Smooth muscle cell of the brain vasculature (primary cell): ENCODE measurements around the gene CDK6.

Experiments
- DNase-seq: peaks from one replicate; pipeline ENCODE4 v3.0.0-alpha.2; 2012; ENCODE audit warnings: low read depth, low spot score

The CDK6 gene

DNA sequence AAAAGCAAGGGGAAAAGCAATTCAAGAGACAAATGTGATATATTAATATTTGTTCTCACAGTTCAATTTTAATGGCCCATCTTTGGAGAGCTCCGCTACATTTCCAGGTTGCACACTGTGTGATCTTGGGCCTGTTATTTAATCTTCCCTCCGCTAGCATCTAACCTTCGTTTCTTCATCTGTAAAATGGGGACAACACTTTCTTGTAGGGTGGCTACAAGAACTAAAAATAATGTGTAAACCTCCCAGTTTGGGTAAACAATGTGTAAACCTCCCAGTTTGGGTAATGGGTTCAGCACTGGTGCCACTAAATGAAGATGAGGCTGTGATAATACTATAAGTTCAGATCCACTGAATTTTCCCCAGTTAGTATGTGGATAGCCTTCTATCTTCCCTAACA is 99.5 kb downstream of the CDK6 start:
- no peak for DNase-seq

DNA sequence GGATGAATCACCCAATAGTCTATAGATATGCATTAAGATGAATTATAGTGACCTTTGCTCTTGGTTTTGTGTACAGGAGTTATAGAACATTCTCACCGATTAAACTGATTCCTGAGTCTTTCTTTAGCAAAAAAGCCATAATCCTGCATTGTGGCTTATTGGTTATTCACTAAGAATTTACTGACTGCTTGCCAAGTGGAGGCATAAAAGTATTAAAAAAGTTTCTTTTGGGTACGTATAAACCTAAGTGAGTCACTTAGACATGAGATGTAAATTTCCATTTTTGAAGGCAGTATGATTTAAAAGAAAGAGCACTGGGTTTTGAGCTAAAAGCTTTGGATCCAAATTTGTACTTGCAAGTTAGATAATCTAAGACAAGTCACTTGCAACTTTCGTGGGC is 100.7 kb downstream of the CDK6 start:
- DNase-seq, result no peak

DNA sequence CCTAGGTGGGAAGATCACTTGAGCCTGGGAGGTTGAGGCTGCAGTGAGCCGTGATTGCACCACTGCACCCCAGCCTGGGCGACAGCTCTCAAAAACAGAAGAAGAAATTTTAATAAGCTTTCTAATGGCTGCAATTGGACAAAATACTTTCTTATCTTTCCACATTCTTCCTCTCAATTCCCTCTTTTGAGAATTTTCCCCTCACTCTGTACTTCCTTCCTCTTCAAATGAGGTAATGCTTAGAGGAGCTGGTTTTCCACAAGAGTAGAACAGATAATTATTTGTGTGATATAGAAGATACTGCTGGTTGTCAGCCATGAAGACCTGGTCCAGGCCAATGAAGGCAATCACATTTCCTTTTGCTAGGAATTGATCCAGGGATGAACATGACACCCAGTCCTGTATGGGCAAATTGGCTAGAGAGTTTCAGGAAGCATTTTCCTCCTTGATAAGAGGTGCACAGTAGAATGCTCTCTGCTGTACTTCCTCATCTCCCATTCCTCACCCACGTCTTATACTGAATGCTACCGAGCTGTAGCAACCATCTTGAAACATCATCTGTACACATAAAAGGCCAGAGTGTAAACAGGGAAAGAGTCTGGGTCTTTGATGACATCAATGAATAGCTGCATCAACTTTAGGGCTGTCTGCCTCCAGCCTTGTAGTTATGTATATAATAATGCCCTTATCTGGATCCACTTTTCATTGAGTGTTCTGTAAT is 103.9 kb downstream of the CDK6 start:
- DNase-seq, result no peak

- DNase-seq, result no peak
Measured at GRCh38 chr7:92731335-92732063, 104.9 kb downstream of the CDK6 start.

- DNase-seq, result no peak
Measured at GRCh38 chr7:92730808-92731207, 105.6 kb downstream of the CDK6 start.

DNA sequence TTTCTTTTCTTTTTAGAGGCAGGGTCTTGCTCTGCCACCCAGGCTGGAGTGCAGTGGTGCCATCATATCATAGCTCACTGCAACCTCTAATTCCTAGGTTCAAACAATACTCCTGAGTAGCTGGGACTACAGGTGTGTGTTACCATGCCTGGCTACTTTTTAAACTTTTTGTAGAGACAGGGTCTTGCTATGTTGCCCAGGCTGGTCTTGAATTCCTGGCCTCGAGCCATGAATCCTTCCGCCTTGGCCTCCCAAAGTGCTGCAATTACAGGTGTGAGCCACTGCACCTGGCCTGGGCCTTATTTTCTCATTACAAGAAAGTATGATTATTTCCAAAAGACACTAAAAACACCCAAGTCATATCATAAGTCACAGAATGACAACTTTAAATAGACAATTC is 106.6 kb downstream of the CDK6 start:
- no peak for DNase-seq

- no peak for DNase-seq
Measured at GRCh38 chr7:92729172-92729571, 107.2 kb downstream of the CDK6 start.

DNA sequence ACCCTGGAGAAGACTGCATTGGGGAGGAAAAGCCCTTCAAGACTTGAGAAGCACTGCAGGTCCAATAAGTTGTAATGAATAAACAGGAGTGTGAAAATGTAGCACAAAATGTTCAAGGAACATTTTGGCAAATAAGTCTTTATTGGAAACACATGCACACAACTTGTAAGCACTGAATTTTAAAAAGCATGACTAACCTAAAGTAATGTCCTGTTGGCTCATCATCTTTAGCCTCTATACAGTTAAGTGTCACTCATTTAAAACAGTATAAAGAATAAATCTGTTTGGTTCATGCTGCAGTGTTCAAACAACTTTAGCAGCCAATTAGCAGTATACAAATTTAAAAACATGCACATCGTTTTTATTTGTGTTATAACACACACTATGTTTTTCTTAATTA is 108.6 kb downstream of the CDK6 start:
- no peak for DNase-seq

GRCh38 chr7:92725161-92725925 is 111.0 kb downstream of the CDK6 start:
- DNase-seq, result no peak

GRCh38 chr7:92723943-92724342 is 112.4 kb downstream of the CDK6 start:
- no peak for DNase-seq

GRCh38 chr7:92723205-92723604 is 113.2 kb downstream of the CDK6 start:
- no peak for DNase-seq

- no peak for DNase-seq
Measured at GRCh38 chr7:92722541-92722940, 113.8 kb downstream of the CDK6 start.

DNA sequence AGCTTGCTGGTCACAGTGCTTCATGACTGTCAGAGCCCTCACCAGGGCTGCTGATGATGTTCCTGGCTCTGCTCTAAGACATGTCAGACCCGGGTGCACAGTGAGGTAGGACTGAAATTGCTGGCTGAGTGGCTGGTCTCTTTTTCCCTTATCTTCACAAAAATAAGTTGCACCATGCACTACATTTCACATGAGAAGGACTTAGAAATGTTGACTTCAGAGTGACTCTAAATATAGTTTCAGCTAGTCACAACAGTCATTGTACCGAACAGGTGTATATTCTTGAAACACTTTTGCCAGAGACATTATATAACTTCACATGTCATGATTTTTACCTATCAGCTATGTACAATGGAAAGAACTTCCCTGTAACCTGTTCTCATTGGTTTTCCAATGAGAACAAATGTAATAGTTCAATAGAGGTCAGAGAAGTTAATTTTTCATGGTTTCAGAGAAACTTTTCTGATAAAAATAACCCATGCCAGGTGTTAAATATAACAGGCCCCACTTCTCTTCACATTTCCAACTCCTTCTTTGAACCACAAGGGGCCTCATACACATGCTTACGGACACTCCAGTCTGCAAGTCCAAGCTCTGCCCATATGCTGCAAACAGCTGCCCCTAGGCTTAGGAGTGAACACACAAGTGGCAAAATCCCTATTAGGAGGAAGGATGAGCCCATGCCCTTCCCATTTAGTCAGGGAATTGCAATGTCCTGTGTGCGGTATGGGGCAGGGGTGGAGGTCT is 115.6 kb downstream of the CDK6 start:
- DNase-seq, result no peak

DNA sequence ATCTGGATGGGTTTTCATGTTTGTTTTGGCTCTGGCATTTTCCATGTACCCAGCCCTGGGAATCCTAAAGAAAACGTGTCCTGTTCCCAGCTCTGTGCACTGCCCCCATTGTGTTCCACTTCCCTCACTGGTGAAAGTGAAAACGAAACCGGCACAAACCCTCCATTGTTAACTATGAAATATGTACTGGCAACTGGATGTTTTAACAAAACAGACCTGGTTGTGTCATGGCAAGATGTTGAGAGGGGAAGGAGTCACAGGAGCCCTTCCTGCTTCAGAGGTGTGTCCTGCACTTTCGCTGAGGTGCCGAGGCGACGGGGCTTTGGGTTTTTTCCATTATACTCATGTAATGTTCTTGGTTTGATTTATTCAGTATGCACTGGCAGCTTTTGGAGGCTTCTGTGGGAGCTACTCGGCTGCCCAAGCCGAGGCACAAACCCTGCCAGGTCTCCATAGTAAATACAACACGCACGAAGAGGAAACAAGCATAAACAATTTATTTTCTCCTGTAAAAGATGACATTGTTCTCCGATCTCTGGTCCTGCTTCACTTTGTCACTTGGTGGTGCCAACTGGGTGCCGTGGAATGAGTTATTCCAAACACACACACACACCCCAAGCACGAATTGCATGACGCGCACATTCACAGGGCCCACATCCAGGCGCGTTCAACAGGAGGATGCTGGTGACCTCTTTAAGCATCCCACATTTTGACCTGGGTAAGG is 118.2 kb downstream of the CDK6 start:
- peak; percentile 29 for DNase-seq

GRCh38 chr7:92717623-92717992 is 118.8 kb downstream of the CDK6 start:
- DNase-seq, result no peak

- DNase-seq, result no peak
Measured at GRCh38 chr7:92716825-92717580, 119.4 kb downstream of the CDK6 start.

DNA sequence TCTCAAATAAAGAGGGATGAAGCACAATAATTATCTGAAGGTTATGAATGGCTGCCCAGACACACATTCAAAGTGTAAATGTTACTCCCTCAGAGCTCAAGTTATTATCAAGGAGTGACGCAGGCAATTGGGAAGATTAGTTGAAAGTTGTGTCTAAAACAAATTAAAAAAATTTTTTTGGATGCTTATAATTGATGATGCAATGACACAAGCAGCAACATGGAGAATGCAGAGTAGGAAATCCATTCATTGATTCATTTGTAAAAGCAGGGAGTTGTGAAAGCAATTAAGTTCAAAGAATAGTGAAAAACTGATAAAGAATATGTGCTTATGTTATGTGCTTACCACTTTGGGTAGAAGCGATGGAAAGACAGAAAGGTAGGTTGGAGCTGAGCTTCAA is 120.4 kb downstream of the CDK6 start:
- no peak for DNase-seq

DNA sequence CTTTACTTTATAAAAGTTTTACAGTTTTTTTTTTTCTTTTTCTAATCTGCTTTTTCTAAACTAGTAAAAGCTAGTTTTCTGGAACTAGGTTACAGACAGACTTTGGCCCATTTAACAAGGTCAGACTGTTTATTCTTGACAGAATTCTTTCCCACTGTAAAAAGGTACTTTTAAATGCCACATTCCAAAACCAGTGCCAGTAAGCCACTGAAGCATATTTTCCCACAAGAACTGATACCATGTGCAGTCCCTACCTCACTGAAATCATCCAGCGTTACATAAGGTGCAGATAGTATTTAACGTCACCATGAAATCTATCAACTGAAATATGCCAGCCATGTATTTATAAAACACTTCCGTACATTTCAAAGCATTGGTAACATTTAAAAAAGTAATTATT is 121.6 kb downstream of the CDK6 start:
- DNase-seq, result no peak

- no peak for DNase-seq
Measured at GRCh38 chr7:92714280-92714679, 122.1 kb downstream of the CDK6 start.

- DNase-seq, result no peak
Measured at GRCh38 chr7:92709912-92710311, 126.5 kb downstream of the CDK6 start.

DNA sequence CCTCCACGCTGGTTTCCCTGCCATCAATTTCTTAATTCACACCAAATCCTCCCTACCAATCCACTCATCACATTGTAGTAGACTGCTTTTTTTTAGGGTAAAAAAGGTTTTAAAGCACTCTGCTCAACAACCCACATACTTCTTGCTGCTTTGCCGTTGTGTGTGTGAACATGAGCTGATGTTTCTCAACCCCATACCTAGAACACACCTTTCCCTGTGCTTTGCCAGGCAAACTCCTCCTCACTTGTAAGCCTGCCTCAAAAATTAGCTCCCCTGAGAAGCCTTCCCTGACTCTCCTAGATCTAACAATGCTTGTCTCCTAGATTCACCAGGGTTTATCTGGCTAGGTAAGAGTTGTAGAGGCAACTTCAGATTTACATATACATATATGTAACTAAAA is 127.2 kb downstream of the CDK6 start:
- no peak for DNase-seq
